Kidney (tissue), 22 donors: ENCODE data around the gene WDHD1. TPM values are rescaled to one million over a fixed set of nuclear protein-coding genes. Genes with fewer than 3 reads are reported as not detected.

ENCODE experiments used
- DNase-seq, 5 donors: peaks; one replicate each; pipeline ENCODE4 v3.0.0-alpha.2; 2013 to 2020
- FAIRE-seq: peaks from 2 replicates; lab custom pipeline; 2012; peaks lifted over from hg19 to GRCh38; lab: Jason Lieb, UNC
- H3K27ac ChIP-seq, 2 donors: one replicate each; pipeline ENCODE4 v1.7.0; 2013; ENCODE audit warnings: low read depth in 2 of 2, low read length in 2 of 2, inconsistent platforms in 1 of 2
- H3K27me3 ChIP-seq: one replicate; pipeline ENCODE4 v1.7.1; 2013; ENCODE audit warnings: low read length, inconsistent platforms; ENCODE audit not compliant: control insufficient read depth, insufficient read depth
- H3K36me3 ChIP-seq, 3 donors: one replicate each; pipeline versions ENCODE4 v1.7.0 to v1.7.1; 2013; ENCODE audit warnings: low read length in 3 of 3, control low read depth in 1 of 3, inconsistent platforms in 1 of 3; ENCODE audit not compliant: insufficient read depth in 3 of 3, control insufficient read depth in 2 of 3
- H3K4me1 ChIP-seq, 3 donors: one replicate each; pipeline versions ENCODE4 v1.7.0 to v1.7.1; 2013; ENCODE audit warnings: low read length in 3 of 3, inconsistent platforms in 1 of 3, low read depth in 1 of 3; ENCODE audit not compliant: control insufficient read depth in 2 of 3, insufficient read depth in 2 of 3
- H3K4me3 ChIP-seq, 3 donors: one replicate each; pipeline versions ENCODE4 v1.7.0 to v1.8.1; 2013; ENCODE audit warnings: low read length in 3 of 3, control low read depth in 1 of 3, inconsistent platforms in 1 of 3
- H3K9ac ChIP-seq, 3 donors: one replicate each; pipeline versions ENCODE4 v1.7.0 to v1.7.1; 2013; ENCODE audit warnings: low read length in 3 of 3, control low read depth in 1 of 3, inconsistent platforms in 1 of 3
- H3K9me3 ChIP-seq, 3 donors: one replicate each; pipeline versions ENCODE4 v1.7.0 to v1.7.1; 2013; ENCODE audit warnings: low read length in 3 of 3, control low read depth in 1 of 3, inconsistent platforms in 1 of 3; ENCODE audit not compliant: control insufficient read depth in 2 of 3, insufficient read depth in 1 of 3
- CTCF ChIP-seq: IDR thresholded peaks from 3 replicates; pipeline ENCODE4 v1.5.1; 2012; ENCODE audit warnings: mild to moderate bottlenecking, moderate library complexity, borderline replicate concordance; ENCODE audit not compliant: insufficient read depth; ENCODE audit errors: extremely low read depth
- intact Hi-C: fragments of 100-400 bp; cut with DNase I; formaldehyde crosslinking; loops from one replicate; pipeline ENCODE4 v1.11.1; 2022
- long read RNA-seq, 10 donors: library from polyadenylated mRNA in 1 of 10; unstranded in 1 of 10; transcript quantifications; one replicate each; pipeline ENCODE4 v2.0.0 and lab custom pipeline, GENCODE V29; 2021 to 2026
- polyA plus RNA-seq: library from polyadenylated mRNA; stranded (reverse); fragments of 350-450 nt; fragmentation: Illumina TruSeq; extraction: RNeasy Lipid Tissue Mini Kit (QIAGEN cat#74804); gene quantifications from one replicate; pipeline ENCODE4 v1.2.3, GENCODE V29; 2014; ENCODE audit warnings: low read depth, low replicate concordance; ENCODE audit not compliant: insufficient read depth
- total RNA-seq: library from RNA; stranded (reverse); fragmentation: NEBNext Ultra II Directional; extraction: Animal tissue kit (Norgen Biotek cat#: 25700); gene quantifications from one replicate; pipeline ENCODE4 v1.2.1, GENCODE V29; 2021
- donor health status: control.
- donor health status: control.
- donor health status: control.
- donor health status: control.
- donor health status: control.
- donor health status: DM: yes; HTN: yes; CAD: no.
- donor health status: Normal renal cell carcinoma (clear cell type).

Gene WDHD1
- 3.3 TPM for total RNA-seq
- polyA plus RNA-seq, result 1.8 TPM
- long read RNA-seq, donor 1, full-length matches to known transcripts, result 1 of 1 reads
- long read RNA-seq, donor 1, partial matches to known transcripts, result 0 of 1 reads
- long read RNA-seq, donor 1, other reads (novel, unspliced or antisense), result 0 of 1 reads
- long read RNA-seq, donor 2, result 0 reads
- long read RNA-seq, donor 3, result 0 reads
- long read RNA-seq, donor 4, full-length matches to known transcripts, result 2 of 2 reads
- long read RNA-seq, donor 4, partial matches to known transcripts, result 0 of 2 reads
- long read RNA-seq, donor 4, other reads (novel, unspliced or antisense), result 0 of 2 reads
- long read RNA-seq, donor 5, result 0 reads
- long read RNA-seq, donor 6, partial matches to known transcripts, result 0 of 1 reads
- long read RNA-seq, donor 6, other reads (novel, unspliced or antisense), result 0 of 1 reads
- long read RNA-seq, donor 7, full-length matches to known transcripts, result 1 of 2 reads
- long read RNA-seq, donor 7, partial matches to known transcripts, result 1 of 2 reads
- long read RNA-seq, donor 7, other reads (novel, unspliced or antisense), result 0 of 2 reads
- long read RNA-seq, donor 8, result 0 reads
- long read RNA-seq, donor 9, result 0 reads
- long read RNA-seq, donor 10, result 0 reads

- TF ChIP-seq CTCF, result peak; percentile 35
- Histone ChIP-seq H3K9ac (peak within 1 kb of the TSS; percentile 67 to 92 (median 75)), H3K36me3 (no peaks in the 10 kb centered on the region), H3K27ac (peak within 1 kb of the TSS; percentile 82 to 87), H3K9me3 (no peaks in the 10 kb centered on the region), H3K4me1 (peaks cover 0 to 12% (median 3%) of the 10 kb centered on the region in 3 donors), H3K4me3 (peak within 1 kb of the TSS; percentile 86 to 97 (median 93)), H3K27me3 (no peaks in the 10 kb centered on the region)
- DNase-seq (peak; percentile 96 to 98 (median 97)), FAIRE-seq (no peak)
- intact Hi-C loops, result no loop called here
These were observed at the start of gene WDHD1, which contains the start of gene SOCS4 for GRCh38 chr14:55026793-55027561. WDHD1 (minus strand) TSS chr14:55027099; CDS start chr14:55026787, 312 bp downstream. SOCS4 (plus strand) TSS chr14:55027236; CDS start chr14:55043042, 15,806 bp downstream.

GRCh38 chr14:55075628-55076175 lies 48.8 kb upstream of the WDHD1 start:
- intact Hi-C loops, result no loop called here
- H3K9ac ChIP-seq, result no peak overlapping the region
- DNase-seq (no peak), FAIRE-seq (no peak)
- no peaks in the 10 kb centered on the region for H3K9me3 ChIP-seq
- no peak overlapping the region for H3K4me3 ChIP-seq
- no peaks in the 10 kb centered on the region for H3K27me3 ChIP-seq
- peaks cover 5 to 15% (median 9%) of the 10 kb centered on the region in 3 donors for H3K4me1 ChIP-seq
- no peak overlapping the region for H3K27ac ChIP-seq
- H3K36me3 ChIP-seq, result no peaks in the 10 kb centered on the region
- no peak for TF ChIP-seq CTCF

- FAIRE-seq (no peak), DNase-seq (peak in 1 of 5 donors; percentile 53)
- Histone ChIP-seq H3K9me3 (no peaks in the 10 kb centered on the region), H3K4me1 (peaks cover 5 to 15% (median 9%) of the 10 kb centered on the region in 3 donors), H3K27me3 (no peaks in the 10 kb centered on the region), H3K9ac (no peak overlapping the region), H3K4me3 (no peak overlapping the region), H3K36me3 (no peaks in the 10 kb centered on the region), H3K27ac (no peak overlapping the region)
- intact Hi-C loops, result no loop called here
- no peak for TF ChIP-seq CTCF
These were observed 47.8 kb upstream of the WDHD1 start for GRCh38 chr14:55074662-55075061.
